ENCODE data around the gene IGF1.
"Not testable (repeated sequence)": the region's sequence is repeated elsewhere in the genome, so short reads cannot be mapped to it uniquely, and the experiment has no call there.

The IGF1 gene

DNA sequence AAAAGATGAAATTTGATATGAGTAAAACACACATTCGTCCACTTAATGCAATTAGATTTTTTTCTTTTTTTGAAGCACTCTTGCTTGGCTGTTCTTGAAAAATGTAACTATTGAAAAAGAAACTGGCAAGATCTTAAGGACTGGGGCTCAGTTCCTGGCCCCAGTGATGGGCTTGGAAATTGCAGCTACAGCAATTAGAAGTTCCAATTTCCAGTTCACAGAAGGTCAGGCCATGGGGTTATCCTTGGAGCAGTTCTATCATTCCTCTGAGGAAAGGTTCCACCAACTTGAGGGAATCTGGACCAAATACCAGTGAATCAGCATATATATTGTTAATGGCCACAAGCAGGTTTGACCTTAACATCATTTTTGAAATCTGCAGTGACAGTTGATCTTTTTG, 18.9 kb downstream of the IGF1 start:
- no peak for DNase-seq (ENCODE audit: low read depth)

DNA sequence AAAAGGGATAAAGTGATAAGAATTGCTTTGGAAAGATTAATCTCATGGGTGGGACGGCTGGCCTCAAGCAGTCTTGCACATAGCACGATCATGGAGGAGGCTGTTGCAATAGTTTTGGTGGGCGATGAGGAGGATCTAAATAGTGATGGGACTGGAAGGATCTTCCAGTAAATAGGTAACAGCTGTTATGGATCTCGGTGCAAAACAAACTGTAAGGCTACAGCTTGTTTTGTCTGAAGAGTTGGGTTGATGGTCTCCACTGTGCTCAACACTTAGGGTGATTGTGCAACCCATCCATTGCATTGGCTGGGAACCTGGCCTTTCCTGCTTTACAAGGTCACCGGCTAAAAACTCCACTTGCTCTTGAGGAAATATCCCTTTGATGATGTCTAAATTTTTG, 21.0 kb downstream of the IGF1 start:
- no peak for DNase-seq (ENCODE audit: low read depth)

DNA sequence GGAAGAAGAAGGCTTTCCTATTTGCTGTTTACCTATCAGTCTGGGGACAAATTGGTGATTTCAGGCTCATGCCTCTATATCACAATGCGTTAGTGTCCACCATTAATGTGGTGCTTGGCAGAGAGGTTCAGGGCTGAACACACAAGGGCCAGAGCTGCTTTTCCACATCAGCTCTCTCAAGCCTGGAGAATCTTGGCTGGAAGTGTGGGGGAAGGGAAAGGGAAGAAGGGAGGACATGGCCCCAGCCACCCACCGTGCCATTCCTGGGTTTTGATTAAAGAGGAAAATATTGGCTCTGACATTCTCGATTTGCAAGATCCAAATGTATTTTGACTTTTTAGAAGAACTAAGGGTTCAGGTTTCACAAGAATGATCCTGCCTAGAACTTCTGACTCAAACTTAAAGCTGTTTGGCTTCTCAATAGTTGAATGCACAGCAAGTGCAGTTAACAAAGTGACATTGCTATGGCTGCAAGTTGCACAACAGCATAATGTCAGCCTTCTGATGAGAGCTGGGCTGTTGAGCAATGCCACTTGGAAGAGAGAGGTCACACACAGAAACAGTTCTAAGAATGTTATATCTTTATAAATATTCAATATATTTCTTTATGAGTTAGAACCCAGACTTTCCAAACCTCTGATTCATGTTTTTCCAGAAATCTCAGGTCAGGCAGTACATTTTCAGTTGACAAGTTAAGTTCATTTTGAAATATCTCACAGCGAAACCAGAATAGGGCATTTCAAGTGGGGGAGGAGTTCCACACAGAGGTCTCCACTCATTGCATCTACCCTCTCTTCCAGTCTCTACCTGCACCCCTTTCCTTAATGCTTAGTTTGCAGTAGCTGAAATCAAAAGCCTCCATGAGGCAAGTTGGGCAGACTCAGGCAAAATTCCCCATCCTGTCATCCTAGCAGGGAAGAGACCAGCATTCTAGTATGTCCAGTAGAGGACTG, 25.3 kb downstream of the IGF1 start:
- no peak for DNase-seq (ENCODE audit: low read depth)

DNA sequence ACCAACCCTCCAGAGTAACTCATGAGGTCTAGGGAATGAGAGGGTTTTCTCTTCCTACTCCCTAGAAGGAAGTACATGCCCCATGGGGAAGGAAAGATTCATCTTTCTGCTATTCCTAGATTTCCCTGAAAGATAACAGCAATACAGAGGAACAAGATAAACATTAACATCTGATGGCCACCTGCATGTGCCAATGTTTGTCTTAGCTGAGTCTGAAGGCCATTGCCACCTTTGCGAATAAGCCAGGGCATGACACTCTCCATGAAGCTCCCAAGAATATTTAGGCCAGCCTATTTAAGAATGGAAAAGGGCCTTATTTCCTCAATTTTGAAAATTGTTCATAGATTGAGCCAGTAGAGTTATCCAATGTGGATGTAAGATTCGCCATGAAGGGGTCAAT, 26.0 kb downstream of the IGF1 start:
- DNase-seq (ENCODE audit: low read depth), result no peak

DNA sequence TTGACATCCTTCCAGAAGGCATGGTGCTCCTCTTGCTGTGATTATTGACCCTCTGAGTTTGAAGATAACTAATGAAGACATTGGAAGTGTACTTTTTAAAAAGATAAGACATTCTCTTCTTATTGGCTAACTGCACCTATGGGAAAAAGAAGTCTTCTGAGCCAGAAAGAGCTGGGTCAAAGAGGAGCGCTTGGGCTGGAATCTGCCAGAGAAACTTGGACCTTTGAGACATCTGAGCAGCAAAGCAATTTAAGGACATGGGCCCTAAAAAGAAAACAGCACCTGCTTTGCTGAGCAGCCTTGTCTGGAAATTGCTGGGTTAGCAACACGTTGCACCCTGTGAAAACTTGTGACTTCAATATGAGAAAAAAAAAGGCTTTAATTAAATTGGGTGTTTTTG, 27.8 kb downstream of the IGF1 start:
- no peak for DNase-seq (ENCODE audit: low read depth)

DNA sequence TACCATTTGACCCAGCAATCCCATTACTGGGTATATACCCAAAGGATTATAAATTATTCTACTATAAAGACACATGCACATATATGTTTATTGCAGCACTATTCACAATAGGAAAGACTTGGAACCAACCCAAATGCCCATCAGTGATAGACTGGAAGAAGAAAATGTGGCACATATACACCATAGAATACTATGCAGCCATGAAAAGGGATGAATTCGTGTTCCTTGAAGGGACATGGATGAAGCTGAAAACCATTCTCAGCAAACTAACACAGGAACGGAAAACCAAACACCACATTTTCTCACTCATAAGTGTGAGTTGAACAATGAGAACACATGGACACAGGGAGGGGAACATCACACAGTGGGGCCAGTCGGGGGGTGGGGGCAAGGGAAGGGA, 31.3 kb downstream of the IGF1 start:
- DNase-seq (ENCODE audit: low read depth), result not testable (repeated sequence)

DNA sequence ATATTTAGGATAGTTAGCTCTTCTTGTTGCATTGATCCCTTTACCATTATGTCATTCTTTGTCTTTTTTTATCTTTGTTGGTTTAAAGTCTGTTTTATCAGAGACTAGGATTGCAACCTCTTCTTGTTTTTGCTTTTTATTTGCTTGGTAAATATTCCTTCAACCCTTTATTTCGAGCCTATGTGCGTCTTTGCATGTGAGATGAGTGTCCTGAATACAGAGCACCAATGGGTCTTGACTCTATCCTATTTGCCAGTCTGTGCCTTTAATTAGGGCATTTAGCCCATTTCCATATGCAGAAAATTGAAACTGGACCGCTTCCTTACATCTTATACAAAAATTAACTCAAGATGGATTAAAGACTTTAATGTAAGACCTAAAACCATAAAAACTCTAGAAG, 32.9 kb downstream of the IGF1 start:
- not testable (repeated sequence) for DNase-seq (ENCODE audit: low read depth)

DNA sequence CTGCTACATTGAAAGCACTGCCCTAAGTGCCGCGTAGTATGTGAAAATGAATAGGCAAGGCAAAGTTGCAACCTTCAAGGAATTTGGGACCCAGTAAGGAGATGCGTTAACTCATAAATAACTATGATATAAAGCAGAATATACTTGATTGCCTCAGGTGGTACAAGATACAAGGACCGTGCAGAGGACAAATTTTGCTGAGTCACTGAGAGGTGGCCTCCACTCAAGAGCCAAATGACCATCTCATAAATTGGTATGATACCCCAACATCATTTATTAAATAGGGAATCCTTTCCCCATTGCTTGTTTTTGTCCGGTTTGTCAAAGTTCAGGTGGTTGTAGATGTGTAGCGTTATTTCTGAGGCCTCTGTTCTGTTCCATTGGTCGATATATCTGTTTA, 35.7 kb downstream of the IGF1 start:
- no peak for DNase-seq (ENCODE audit: low read depth)

DNA sequence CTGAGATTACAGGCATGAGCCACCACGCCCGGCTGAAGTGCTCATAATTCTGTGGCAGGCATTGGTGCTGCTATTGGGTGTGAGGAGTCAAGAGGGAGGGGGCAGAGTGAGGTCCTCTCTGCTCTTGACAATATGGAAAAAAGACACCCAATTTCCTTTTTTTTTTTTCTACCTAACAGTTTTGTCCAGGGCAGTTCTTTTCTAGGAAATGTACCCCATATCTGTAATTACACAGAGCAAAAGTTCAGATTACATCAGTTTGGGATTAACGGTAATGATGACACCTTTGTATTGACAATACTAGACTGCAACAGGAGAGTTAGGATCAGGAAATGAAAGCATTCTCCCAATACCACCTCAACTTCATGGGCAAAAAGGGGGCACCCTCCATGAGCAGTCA, 36.3 kb downstream of the IGF1 start:
- no peak for DNase-seq (ENCODE audit: low read depth)

DNA sequence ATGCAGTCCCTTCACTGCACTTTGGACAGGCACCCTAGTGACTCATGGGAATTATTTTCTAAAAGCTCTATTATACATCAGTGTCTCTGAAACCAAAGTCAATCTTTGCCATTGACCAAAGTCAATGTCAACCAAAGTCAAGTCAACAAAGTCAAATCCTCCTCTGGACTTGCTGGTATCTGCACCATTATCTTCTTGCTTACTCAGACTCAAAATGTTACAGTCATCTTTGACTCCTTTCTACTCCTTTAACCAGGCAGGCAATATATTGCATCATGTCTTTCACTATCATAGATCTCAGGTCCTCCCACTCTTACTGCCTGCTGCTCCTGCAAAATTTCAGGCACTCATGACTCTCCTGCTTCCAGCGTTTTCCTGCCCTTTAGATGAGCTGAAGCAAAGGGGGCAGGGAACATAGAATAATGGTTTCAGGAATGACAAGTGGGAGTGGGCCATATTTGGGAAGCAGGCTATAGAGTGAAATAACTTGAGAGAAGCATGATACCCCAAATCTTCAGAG, 39.2 kb downstream of the IGF1 start:
- no peak for DNase-seq (ENCODE audit: low read depth)

DNA sequence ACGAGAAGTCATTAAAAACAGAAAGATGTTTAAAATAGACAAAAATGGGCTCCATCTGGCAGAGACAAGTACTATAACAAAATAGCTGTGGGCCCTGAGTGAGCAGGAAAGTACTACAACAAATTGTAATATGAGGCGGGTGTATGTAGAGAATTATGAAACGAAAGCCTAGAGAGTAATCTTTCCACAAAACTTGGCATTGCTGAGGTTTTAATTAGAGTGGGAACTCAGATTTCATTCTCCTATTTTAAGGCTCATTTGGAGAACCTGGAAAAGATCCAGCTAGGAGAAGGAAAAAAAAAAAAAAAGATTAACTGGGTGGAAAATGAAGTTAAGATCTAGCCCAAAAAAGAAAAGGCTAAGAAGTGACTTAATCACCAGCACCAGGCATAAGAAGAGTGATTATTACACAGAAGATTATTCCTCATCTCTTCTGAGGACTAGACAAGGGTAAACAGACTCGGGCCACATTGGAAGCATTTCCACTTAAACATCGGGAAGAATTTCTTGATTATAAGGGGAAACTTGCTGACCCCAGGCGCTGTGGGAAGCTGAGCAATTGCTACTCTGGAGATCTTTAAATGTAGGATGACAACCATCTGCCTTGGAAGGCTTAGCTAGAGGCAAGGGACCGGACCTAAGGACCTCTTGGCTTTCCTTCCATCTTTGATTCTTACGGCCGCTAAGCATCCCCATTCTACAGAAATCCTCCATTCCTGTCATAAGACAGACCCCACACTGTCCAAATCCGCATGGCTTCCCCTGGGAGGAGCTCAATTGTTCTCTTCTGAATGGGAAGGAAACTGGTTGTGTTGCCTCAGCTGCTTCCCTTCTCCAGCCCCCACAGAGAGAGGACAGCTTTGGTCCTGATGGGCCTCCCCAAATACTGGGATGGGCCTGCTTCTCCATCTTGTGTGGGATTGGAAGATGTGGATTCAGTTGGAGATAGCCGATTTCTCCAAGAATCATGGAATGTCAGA, 40.6 kb downstream of the IGF1 start:
- DNase-seq (ENCODE audit: low read depth), result no peak

DNA sequence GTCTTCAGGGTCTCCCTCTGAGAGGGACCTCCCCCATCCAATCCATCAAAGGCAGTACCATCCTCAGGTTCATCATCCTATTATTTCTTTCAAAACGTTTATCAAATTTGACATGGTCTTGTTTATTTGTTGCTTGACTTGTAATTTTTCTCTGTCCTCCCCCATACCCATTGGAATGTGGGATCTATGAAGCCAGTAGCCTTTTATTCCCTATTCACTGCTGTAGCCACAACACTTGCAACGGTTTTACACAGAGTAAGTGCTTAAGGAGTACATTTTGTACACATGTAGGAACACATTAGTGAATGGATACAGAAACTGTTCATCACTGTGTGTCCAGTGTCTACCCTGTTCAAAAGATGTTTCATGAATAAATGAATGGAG, 41.5 kb downstream of the IGF1 start:
- no peak for DNase-seq (ENCODE audit: low read depth)

DNA sequence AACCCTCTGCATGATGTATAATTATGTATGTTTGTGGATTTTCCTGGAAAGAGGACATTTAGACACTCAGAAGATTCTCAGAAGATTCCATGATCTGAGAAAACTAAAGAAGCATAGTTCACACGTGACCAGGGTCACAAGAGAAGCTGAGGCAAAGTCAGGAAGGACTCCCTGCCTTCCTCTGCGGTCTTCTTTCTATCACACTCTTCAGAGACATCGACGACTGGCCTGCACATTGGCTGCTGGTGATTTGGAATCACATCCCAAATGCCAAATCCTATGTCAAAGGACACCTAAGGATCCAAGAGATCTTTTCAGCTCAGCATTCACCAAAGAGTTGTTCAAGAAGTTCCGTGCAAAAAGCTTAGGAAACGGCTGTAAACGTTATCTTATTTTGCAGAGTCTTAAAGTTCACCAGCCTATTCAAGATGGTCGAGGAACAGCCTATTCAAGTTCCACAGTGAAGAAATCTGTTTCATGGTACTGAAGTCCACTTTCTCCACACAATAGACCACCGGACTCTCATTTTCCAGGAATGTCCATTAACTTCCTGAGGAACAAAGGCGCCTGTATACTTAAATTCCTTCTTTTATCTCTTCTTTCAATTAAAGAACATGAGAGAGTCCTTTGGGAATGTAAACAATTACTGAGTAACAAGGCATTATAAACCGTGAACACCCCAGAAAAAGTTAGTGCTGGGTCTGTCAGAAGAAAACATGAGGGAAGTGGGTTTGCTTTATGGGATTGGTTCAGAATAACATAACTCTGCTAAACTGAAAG, 42.1 kb downstream of the IGF1 start:
- DNase-seq (ENCODE audit: low read depth), result no peak

DNA sequence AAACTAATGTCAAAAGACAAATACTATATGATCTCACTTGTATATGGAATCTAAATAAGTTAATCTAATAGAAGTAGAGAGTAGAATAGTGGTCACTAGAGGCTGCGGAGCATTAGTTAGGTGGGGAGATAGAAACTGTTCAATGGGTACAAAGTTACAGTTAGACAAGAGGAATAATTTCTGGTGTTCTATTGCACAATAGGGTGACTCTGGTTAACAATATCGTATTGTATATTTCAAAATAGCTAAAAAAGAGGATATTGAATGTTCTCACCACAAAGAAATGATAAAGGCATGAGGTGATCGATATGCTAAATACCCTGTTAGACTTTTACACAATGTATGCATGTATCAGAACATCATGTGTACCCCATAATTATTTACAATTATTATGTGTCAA, 42.9 kb downstream of the IGF1 start:
- no peak for DNase-seq (ENCODE audit: low read depth)

DNA sequence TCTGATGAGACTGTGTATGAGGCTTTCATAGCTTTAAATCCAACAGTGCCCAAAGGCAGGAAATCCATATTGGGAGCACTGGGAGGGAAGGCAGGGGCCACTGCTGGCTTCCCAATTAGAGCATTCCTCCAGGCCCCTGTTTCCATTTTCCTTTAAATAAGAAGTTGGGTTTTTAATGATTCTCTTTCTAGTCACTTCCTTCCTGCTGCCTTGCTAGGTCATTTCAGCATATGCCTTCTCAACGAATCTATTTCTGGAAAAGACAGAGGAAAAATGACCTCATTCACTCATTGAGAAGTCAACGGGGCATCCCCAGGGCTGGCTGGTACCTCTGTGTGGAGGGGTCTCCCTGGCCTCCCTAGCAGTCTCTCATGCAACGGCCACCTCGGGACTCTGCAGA, 43.5 kb downstream of the IGF1 start:
- DNase-seq (ENCODE audit: low read depth), result no peak

DNA sequence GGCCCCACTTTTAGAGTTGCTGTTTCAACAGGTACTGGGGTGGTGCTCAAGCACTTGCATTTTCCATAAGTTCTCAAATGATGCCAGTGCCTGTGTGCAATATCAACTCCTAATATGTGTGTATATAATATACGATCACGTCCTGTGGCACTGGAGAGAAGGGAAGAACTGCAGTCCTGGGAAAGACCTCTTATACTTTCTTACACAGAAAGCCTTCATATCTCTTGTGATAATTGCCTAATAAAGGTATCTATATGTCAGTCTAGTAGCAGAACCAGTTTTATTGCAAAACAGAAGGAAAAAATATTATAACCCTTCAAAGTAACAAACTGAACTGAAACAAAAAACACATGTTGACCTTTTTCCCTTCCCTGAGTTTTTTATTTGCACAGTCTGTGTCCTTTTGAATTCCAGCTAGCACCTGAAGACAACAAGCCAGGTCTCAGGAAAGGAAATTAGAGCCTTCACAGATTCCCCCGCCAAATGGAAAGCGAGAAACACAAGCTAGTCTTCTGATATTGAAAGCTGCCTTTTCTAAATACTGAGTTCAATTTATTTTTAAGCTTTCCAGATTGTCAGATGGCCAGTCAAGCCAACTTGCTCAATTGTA, 44.4 kb downstream of the IGF1 start:
- no peak for DNase-seq (ENCODE audit: low read depth)

DNA sequence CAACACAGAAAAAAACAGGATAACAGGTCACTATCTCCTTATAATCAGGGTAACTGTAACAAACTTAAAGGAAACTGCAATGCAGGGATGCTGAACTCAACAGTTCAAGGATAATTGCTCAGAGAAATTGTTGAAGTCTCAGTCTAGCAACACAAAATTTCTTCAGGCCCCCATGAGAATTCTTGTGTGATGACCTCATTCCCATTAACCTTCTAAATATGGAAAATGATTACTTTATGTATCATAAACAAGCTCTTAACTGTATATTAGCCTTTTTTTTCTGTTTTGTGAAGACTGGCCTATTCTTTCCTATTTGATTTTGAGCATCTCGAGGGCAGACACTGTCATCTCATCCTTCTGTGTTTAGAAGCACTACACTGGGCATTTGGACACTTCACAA, 47.1 kb downstream of the IGF1 start:
- DNase-seq (ENCODE audit: low read depth), result no peak

DNA sequence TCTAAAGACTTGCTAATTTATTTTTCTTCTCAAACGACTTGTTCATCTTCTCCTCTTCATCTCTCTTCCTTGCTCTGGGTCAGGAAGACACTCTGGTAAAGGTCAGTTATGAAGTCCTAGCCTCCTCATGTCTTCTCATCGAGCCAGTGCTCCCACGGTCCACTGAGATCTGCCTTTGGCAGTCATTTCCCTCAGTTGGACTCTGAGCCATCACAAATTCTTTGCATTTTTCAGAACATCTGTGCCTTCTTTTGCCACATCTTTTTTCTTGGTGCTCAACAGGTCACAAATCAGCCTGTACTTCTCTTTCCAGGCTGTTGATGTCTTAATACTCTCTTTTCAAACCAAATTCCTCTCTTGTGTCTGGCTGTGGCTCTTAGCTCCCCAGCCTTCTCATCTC, 49.7 kb downstream of the IGF1 start:
- DNase-seq (ENCODE audit: low read depth), result no peak

DNA sequence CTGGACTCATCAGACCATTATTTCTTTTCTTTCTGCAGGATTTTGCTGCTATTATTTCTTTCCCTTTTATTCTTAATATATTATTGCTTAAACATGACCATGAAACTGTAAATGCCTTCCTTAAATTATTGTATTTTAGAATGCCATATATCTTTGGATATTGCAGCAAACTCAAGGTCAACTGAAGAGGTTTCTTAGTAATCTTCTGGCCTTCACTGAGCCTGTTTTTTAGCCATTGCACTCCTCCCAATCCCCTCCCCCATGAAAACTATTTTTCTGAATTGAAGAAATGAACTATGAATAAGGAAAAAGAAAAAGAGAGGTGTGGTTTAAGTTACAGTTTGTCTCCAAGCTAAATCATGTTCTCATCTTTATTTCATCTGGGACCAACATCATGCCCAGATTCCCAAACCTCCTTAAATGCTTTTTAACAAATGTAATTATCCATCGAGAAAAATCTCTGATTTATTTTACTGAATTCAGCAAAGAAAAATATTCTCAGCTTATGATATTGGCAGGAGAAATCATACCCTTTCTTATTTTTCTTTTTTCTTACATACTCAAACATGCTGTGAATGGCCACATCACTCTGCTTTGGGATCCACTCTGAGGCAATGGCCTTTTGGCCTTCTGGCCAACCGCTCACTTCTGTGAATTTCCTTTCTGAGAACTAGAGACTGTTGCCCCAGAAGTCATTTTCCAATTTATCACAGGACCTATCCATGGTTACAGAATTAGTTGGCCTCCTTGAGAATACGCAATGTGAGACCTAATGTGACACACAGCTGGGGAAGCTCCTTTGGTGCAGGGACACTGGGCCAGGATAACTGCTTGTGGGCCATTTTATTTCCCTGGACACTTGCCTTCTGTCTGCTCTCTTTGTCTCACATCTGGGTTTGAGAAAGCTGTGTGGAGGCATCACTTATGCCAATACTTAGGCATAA, 50.9 kb downstream of the IGF1 start:
- DNase-seq (ENCODE audit: low read depth), result no peak

DNA sequence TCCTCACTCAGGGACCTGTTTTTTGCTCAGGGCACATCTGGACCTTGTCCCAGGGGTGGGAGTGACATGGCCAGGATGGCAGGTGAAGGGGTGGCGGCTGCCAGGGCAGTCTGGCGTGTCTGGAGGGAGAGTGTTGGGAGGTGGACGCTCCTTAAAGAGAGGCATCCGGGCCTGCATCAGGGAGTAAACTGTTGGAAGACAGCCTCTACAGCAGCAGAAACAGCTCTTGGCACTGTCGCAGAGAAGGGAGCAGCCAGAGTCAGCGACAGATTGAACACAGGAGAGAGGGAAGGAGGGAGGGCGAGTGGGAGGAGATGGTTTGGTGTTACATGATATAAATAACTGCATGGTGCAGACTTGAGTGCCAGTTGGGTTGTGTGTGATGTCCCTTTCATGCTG, 52.8 kb downstream of the IGF1 start:
- DNase-seq (ENCODE audit: low read depth), result no peak

Measured in stimulated activated CD8-positive, alpha-beta memory T cell treated with anti-CD3 and anti-CD28 coated beads, Interleukin-15, amount 100 ng/mL, for 24 hours (primary cell).